GM13977 (cell line): Measurements from ENCODE around the gene LYRM1.
A peak's percentile ranks its signal among the peaks of the same experiment; 100 is the strongest.

Experiments used
- DNase-seq: peaks from one replicate; pipeline ENCODE4 v3.0.0; 2012; ENCODE audit warnings: low spot score
- in situ Hi-C: fragments of 300-500 bp; cut with MboI; formaldehyde crosslinking; loops from one replicate; pipeline ENCODE4 v1.12.0; 2022; ENCODE audit warnings: low sequenced_read_pairs, low pct_unique_long_range_greater_than_20kb, mixed read lengths, inconsistent platforms; ENCODE audit not compliant: unreplicated experiment
- TF ChIP-seq, protein P1 (sequence below): IDR thresholded peaks from 2 replicates; pipeline ENCODE4 v1.5.1; 2012; ENCODE audit warnings: mild to moderate bottlenecking, control low read depth; ENCODE audit not compliant: insufficient read depth; ENCODE audit errors: extremely low read depth, missing control alignments

LYRM1 gene

DNA sequence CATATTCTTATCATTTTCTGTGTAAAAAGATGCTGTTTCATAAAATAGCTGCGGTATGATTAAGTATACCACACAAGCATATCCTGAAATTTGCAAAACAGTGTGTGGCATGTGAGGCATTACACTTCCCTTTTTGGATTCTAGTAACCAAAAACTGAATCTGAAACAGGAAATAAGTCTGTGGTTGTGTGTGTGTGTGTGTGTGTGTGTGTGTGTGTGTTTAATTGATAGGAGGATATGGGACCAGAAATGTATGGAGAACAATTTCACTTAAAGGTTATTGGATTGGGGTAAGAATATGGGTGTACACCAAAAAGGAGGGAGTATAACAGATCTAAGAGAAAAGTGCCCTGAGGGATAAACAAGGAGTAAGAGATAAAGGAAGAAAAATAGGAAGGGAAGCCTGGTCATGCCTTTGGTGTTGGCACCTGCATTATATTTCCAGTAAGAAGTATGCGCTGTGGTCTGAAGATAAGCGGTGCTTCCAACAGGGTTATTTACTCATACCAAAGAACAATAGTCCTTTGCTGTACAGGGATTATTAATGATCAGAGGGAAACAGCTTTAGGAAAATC is 4.0 kb downstream of the LYRM1 start:
- TF ChIP-seq, protein P1, sequence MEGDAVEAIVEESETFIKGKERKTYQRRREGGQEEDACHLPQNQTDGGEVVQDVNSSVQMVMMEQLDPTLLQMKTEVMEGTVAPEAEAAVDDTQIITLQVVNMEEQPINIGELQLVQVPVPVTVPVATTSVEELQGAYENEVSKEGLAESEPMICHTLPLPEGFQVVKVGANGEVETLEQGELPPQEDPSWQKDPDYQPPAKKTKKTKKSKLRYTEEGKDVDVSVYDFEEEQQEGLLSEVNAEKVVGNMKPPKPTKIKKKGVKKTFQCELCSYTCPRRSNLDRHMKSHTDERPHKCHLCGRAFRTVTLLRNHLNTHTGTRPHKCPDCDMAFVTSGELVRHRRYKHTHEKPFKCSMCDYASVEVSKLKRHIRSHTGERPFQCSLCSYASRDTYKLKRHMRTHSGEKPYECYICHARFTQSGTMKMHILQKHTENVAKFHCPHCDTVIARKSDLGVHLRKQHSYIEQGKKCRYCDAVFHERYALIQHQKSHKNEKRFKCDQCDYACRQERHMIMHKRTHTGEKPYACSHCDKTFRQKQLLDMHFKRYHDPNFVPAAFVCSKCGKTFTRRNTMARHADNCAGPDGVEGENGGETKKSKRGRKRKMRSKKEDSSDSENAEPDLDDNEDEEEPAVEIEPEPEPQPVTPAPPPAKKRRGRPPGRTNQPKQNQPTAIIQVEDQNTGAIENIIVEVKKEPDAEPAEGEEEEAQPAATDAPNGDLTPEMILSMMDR: no peak
- in situ Hi-C loops: no loop called here
- peak; percentile 33 for DNase-seq

DNA sequence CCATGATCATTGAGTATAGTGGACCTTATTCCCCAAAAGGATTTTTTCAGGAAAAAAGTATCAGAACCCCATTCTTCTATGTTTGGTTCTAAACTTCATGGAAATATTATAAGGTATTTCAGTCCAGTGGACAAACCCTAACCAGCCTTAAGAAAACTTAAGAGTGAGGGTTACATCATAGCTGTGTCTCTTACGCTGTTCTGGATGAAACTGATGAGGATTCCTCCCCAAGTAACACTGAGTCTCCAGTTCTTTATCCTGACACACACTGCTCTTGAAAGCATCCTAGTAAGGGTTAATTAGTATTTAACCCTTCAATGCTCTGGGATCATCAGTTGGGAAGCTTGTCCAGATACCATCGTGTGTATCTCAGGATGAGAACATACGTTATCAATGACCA is 5.0 kb downstream of the LYRM1 start:
- in situ Hi-C loops: no loop called here
- DNase-seq: no peak
- TF ChIP-seq, protein P1: no peak

DNA sequence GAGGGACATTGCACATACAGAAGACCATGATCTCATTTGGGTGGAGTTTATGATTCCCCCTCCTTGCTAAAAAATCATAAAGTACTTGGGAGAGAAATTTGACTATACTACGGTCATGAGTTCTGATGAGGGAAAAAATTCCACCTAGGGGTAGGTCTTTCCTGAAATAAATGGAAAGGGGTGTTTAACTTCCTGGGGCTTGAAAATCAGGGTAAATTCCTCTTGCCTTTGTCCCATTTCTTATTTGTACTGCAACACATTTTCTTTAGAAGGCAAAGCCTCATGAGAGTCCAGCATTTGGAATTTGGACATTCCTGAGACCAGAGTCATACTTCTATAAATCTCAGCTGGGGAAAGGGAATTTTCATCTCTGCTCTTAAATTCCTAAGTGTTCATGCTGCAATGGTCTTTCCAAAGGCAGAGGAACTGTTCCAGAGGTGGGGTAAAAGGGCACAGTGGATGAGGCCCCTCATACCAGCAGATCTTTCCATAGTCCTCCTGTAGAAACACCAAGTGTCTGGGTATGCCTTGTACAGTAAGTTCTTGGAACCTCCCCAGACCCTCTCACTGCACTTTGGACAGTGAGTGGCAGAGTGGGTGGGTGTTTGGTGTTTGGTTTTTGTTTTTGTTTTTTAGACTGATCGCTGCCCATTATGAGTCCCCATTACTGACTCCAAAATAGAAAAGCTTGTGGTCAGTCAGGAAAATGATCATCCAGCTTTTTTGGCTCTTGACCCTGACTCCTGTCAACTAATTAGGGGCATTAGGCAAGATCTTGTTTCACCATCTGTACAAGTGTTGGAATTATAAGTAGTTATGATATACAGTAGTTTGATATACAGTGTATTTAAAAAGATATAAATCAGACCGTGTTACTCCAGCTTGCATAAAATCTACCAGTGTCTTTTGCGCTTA is 6.0 kb downstream of the LYRM1 start:
- TF ChIP-seq, protein P1: no peak
- in situ Hi-C loops: no loop called here
- DNase-seq: no peak

DNA sequence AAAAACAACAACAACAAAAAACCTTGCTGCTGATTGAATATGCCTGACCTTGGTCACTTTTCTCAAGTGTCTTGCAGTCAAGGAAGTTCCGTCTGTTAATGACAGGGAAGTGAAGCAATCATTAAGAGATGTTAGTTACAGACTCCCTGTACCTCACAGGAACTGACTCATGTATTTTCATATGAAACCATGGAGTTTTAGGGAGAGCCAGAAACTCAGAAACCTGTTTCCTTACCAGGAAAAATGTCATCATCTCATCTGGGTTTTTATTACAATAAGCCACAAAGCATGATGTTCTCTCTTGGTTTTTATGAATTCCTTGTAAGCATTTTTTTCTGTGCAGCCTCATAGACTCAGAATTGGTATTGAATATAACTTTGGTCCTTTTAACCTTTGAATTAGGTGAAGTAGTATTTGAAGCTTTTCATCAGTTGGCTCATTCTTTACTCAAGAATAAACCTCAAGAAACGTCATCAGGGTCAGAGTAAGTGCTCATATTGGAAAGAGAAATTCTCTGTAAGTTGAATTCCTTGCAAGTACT is 10.3 kb downstream of the LYRM1 start:
- no peak for DNase-seq
- TF ChIP-seq, protein P1: no peak
- in situ Hi-C loops: no loop called here

DNA sequence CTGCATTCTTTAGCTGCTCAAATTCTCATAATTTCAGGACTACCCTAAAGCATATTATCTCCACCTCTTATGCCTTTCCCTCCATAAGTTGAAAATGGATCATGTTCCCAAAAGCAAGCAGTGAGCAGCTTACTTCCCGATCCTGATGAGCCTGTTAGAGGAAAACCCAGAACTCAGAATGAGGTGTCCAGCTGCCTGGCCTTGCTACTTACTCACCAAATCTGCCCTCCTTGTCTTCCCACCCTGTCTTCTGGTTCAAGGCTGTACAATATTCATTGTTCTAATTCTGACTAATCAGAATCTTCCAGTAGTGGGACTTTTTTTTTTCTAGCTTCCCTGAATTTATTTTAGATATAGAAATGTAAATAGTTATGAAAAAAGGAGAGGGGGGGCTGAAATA is 10.8 kb downstream of the LYRM1 start:
- in situ Hi-C loops: no loop called here
- no peak for DNase-seq
- TF ChIP-seq, protein P1: no peak

DNA sequence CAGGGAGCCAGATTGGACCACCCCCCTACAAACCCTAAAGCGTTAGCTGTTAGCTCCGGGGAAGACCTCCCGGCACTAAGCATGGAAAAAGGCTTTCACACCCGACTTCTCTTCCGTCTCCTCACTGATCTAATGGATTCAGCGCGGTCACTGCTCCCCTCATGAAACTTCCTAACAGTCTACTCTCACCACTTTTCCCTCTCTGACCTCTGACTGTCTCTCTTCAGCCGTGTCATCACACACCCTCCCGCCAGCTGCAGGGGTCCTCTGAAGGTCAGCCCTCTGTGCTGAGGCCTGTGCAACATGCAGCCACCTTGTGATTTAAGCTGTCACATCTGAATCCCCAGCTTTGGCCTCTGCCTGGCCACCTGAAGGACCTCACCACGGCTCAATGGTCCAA is 15.7 kb downstream of the LYRM1 start:
- DNase-seq: no peak
- in situ Hi-C loops: no loop called here
- TF ChIP-seq, protein P1: no peak
